Colonic mucosa (tissue), 4 donors: ENCODE measurements around the gene XPO1. TPM values are rescaled to one million over a fixed set of nuclear protein-coding genes. Genes with fewer than 3 reads are reported as not detected.
"Not testable (repeated sequence)": the region's sequence is repeated elsewhere in the genome, so short reads cannot be mapped to it uniquely, and the experiment has no call there.

Source experiments
- DNase-seq: peaks from one replicate; pipeline ENCODE4 v3.0.0-alpha.2; 2020
- H3K27ac ChIP-seq: fragments of 200-600 bp; one replicate; pipeline ENCODE4 v1.8.0; 2021
- H3K27me3 ChIP-seq: fragments of 200-600 bp; one replicate; pipeline ENCODE4 v1.8.0; 2021
- H3K36me3 ChIP-seq: fragments of 200-600 bp; one replicate; pipeline ENCODE4 v1.8.0; 2021
- H3K4me1 ChIP-seq: fragments of 200-600 bp; one replicate; pipeline ENCODE4 v1.8.0; 2021; ENCODE audit warnings: mild to moderate bottlenecking
- H3K4me3 ChIP-seq: fragments of 200-600 bp; one replicate; pipeline ENCODE4 v1.8.0; 2021
- H3K9ac ChIP-seq, 2 donors: one replicate each; pipeline ENCODE4 v1.7.0; 2013; ENCODE audit warnings: control low read depth in 2 of 2, low read depth in 2 of 2, low read length in 2 of 2
- H3K9me3 ChIP-seq: fragments of 200-600 bp; one replicate; pipeline ENCODE4 v1.8.0; 2021
- CTCF ChIP-seq: fragments of 200-600 bp; IDR thresholded peaks from one replicate; pipeline ENCODE4 v1.8.0; 2022; ENCODE audit warnings: antibody characterized with exemption, mild to moderate bottlenecking
- intact Hi-C: fragments of 100-400 bp; cut with DNase I; formaldehyde crosslinking; loops from one replicate; pipeline ENCODE4 v1.14.1; 2022
- total RNA-seq, 2 donors: library from RNA; stranded (reverse); fragmentation: NEBNext Ultra II Directional in 1 of 2; extraction: Animal tissue kit (Norgen Biotek cat#: 25700) in 1 of 2; gene quantifications; one replicate each; pipeline ENCODE4 v1.2.1, GENCODE V29; 2021
- donor health status: healthy.
- donor health status: DM: no; HTN: no; CAD: no.
- donor health status: DM: no; HTN: no; CAD: no.

XPO1 gene
- 100 to 1,000 TPM in 1 of 2 donors, 10 to 100 TPM in 1; 84.4 to 152 TPM for total RNA-seq

- TF ChIP-seq CTCF, result no peak
- no peaks in the 10 kb centered on the region for H3K4me1 ChIP-seq
- peak; percentile 99 for DNase-seq
- intact Hi-C loops, result loop anchor here (5.0 to 10.0 kb wide), 2 partner anchors 66 to 126 kb away; partner anchors contain the start of gene USP34
- H3K9me3 ChIP-seq, result no peaks in the 10 kb centered on the region
- H3K4me3 ChIP-seq, result peak within 1 kb of the TSS; percentile 46
- no peaks in the 10 kb centered on the region for H3K36me3 ChIP-seq
- peak within 1 kb of the TSS; percentile 94 for H3K27ac ChIP-seq
- no peaks in the 10 kb centered on the region for H3K27me3 ChIP-seq
- H3K9ac ChIP-seq, result peak within 1 kb of the TSS; percentile 84 to 96
These were observed at the start of gene XPO1 for GRCh38 chr2:61538200-61538919. TSS of gene XPO1 (minus strand) at chr2:61538356. CDS start at chr2:61533897, 4,459 bp downstream.

- H3K9me3 ChIP-seq, H3K9ac ChIP-seq, H3K27ac ChIP-seq, H3K4me3 ChIP-seq, H3K27me3 ChIP-seq, H3K4me1 ChIP-seq, DNase-seq, intact Hi-C loops, H3K36me3 ChIP-seq: not testable (repeated sequence)
These were observed 48.8 kb upstream of the XPO1 start for GRCh38 chr2:61586928-61587327.

GRCh38 chr2:61585383-61585782 lies 47.2 kb upstream of the XPO1 start:
- Histone ChIP-seq H3K9me3 (no peaks in the 10 kb centered on the region), H3K4me1 (no peaks in the 10 kb centered on the region), H3K4me3 (no peak overlapping the region), H3K27ac (no peak overlapping the region), H3K9ac (no peak overlapping the region), H3K36me3 (no peaks in the 10 kb centered on the region), H3K27me3 (no peaks in the 10 kb centered on the region)
- intact Hi-C loops, result no loop called here
- no peak for DNase-seq
- no peak for TF ChIP-seq CTCF

- H3K9me3 ChIP-seq, H3K4me1 ChIP-seq, H3K36me3 ChIP-seq, DNase-seq, H3K9ac ChIP-seq, H3K27ac ChIP-seq, intact Hi-C loops, H3K4me3 ChIP-seq, H3K27me3 ChIP-seq: not testable (repeated sequence)
These were observed 46.2 kb upstream of the XPO1 start for GRCh38 chr2:61584368-61584767.

GRCh38 chr2:61582165-61582564 lies 44.0 kb upstream of the XPO1 start:
- Histone ChIP-seq H3K36me3 (no peaks in the 10 kb centered on the region), H3K4me1 (no peaks in the 10 kb centered on the region), H3K9me3 (no peaks in the 10 kb centered on the region), H3K4me3 (no peak overlapping the region), H3K9ac (no peak overlapping the region), H3K27me3 (no peaks in the 10 kb centered on the region), H3K27ac (no peak overlapping the region)
- DNase-seq, result no peak
- no peak for TF ChIP-seq CTCF
- intact Hi-C loops, result no loop called here

GRCh38 chr2:61581716-61582115 lies 43.6 kb upstream of the XPO1 start:
- Histone ChIP-seq H3K27me3 (no peaks in the 10 kb centered on the region), H3K27ac (no peak overlapping the region), H3K9ac (no peak overlapping the region), H3K4me3 (no peak overlapping the region), H3K4me1 (no peaks in the 10 kb centered on the region), H3K36me3 (no peaks in the 10 kb centered on the region), H3K9me3 (no peaks in the 10 kb centered on the region)
- DNase-seq, result no peak
- intact Hi-C loops, result no loop called here
- TF ChIP-seq CTCF, result no peak
